Activated CD4-positive, alpha-beta T cell treated with anti-CD3 and anti-CD28 coated beads, Interleukin-2, amount 10 ng/mL, durations not matched to agents 24 days and 14 days (primary cell): ENCODE measurements around the gene FAM89B. TPM values are rescaled to one million over a fixed set of nuclear protein-coding genes. Genes with fewer than 3 reads are reported as not detected.
A peak's percentile ranks its signal among the peaks of the same experiment; 100 is the strongest.

Experiments used
- DNase-seq: peaks from one replicate; pipeline ENCODE4 v3.0.0; 2022
- H3K27ac Mint-ChIP-seq: one replicate; pipeline ENCODE4 v1.8.0; 2022; ENCODE audit warnings: mild to moderate bottlenecking, mixed read lengths
- H3K27me3 Mint-ChIP-seq: one replicate; pipeline ENCODE4 v1.8.0; 2022; ENCODE audit warnings: mixed read lengths
- H3K36me3 Mint-ChIP-seq: one replicate; pipeline ENCODE4 v1.8.0; 2022; ENCODE audit warnings: low read depth, mild to moderate bottlenecking, mixed read lengths
- H3K4me1 Mint-ChIP-seq: one replicate; pipeline ENCODE4 v1.8.0; 2021; ENCODE audit warnings: mixed read lengths
- H3K4me3 Mint-ChIP-seq: one replicate; pipeline ENCODE4 v1.8.0; 2022; ENCODE audit warnings: mild to moderate bottlenecking, moderate library complexity, mixed read lengths
- H3K9me3 Mint-ChIP-seq: one replicate; pipeline ENCODE4 v1.8.0; 2021; ENCODE audit warnings: mixed read lengths
- intact Hi-C: fragments of 100-400 bp; cut with micrococcal nuclease; formaldehyde crosslinking; loops from one replicate; pipeline ENCODE4 v1.15.1; 2023
- total RNA-seq: library from RNA; stranded (reverse); gene quantifications from 2 replicates; pipeline ENCODE4 v1.2.3, GENCODE V29; 2022

The FAM89B gene
- total RNA-seq, 1 donor from 2014 or later: 42.4 TPM

- Mint-ChIP-seq H3K4me3 (no peak overlapping the region), H3K27me3 (no peaks in the 10 kb centered on the region), H3K9me3 (no peaks in the 10 kb centered on the region), H3K27ac (no peak overlapping the region), H3K36me3 (peaks cover 35% of the 10 kb centered on the region), H3K4me1 (peaks cover 2% of the 10 kb centered on the region)
- DNase-seq: no peak
- intact Hi-C loops: no loop called here
Observed at GRCh38 chr11:65535102-65535501, 37.2 kb upstream of the FAM89B start.

GRCh38 chr11:65536412-65537295 lies 35.7 kb upstream of the FAM89B start:
- intact Hi-C loops: no loop called here
- H3K4me1 Mint-ChIP-seq: peaks cover 5% of the 10 kb centered on the region
- peaks cover 27% of the 10 kb centered on the region for H3K36me3 Mint-ChIP-seq
- no peaks in the 10 kb centered on the region for H3K27me3 Mint-ChIP-seq
- H3K4me3 Mint-ChIP-seq: no peak overlapping the region
- DNase-seq: no peak
- H3K27ac Mint-ChIP-seq: no peak overlapping the region
- no peaks in the 10 kb centered on the region for H3K9me3 Mint-ChIP-seq

GRCh38 chr11:65537296-65537597 lies 35.1 kb upstream of the FAM89B start:
- H3K27ac Mint-ChIP-seq: no peak overlapping the region
- H3K4me1 Mint-ChIP-seq: peaks cover 10% of the 10 kb centered on the region
- no peak for DNase-seq
- intact Hi-C loops: no loop called here
- no peaks in the 10 kb centered on the region for H3K9me3 Mint-ChIP-seq
- no peak overlapping the region for H3K4me3 Mint-ChIP-seq
- H3K36me3 Mint-ChIP-seq: peaks cover 30% of the 10 kb centered on the region
- no peaks in the 10 kb centered on the region for H3K27me3 Mint-ChIP-seq

GRCh38 chr11:65537620-65538231 lies 34.6 kb upstream of the FAM89B start:
- H3K4me3 Mint-ChIP-seq: no peak overlapping the region
- no peak overlapping the region for H3K27ac Mint-ChIP-seq
- H3K27me3 Mint-ChIP-seq: no peaks in the 10 kb centered on the region
- intact Hi-C loops: no loop called here
- H3K36me3 Mint-ChIP-seq: peaks cover 27% of the 10 kb centered on the region
- no peaks in the 10 kb centered on the region for H3K9me3 Mint-ChIP-seq
- peaks cover 10% of the 10 kb centered on the region for H3K4me1 Mint-ChIP-seq
- no peak for DNase-seq

GRCh38 chr11:65538232-65538914 lies 34.0 kb upstream of the FAM89B start:
- Mint-ChIP-seq H3K4me3 (peak overlapping the region; percentile 41), H3K27me3 (no peaks in the 10 kb centered on the region), H3K4me1 (peaks cover 10% of the 10 kb centered on the region), H3K9me3 (no peaks in the 10 kb centered on the region), H3K27ac (no peak overlapping the region), H3K36me3 (peaks cover 24% of the 10 kb centered on the region)
- intact Hi-C loops: no loop called here
- DNase-seq: no peak

- DNase-seq: no peak
- H3K9me3 Mint-ChIP-seq: no peaks in the 10 kb centered on the region
- intact Hi-C loops: no loop called here
- no peaks in the 10 kb centered on the region for H3K27me3 Mint-ChIP-seq
- H3K4me1 Mint-ChIP-seq: peaks cover 10% of the 10 kb centered on the region
- no peak overlapping the region for H3K27ac Mint-ChIP-seq
- no peak overlapping the region for H3K4me3 Mint-ChIP-seq
- peaks cover 28% of the 10 kb centered on the region for H3K36me3 Mint-ChIP-seq
Observed at GRCh38 chr11:65538915-65539743, 33.2 kb upstream of the FAM89B start.

GRCh38 chr11:65539744-65540289 lies 32.5 kb upstream of the FAM89B start:
- Mint-ChIP-seq H3K36me3 (peaks cover 27% of the 10 kb centered on the region), H3K4me3 (peak overlapping the region; percentile 85), H3K9me3 (no peaks in the 10 kb centered on the region), H3K4me1 (peaks cover 13% of the 10 kb centered on the region), H3K27me3 (no peaks in the 10 kb centered on the region), H3K27ac (peak overlapping the region; percentile 85)
- DNase-seq: no peak
- intact Hi-C loops: loop anchor here (1.0 to 2.0 kb wide), 6 partner anchors 16 to 75 kb away; partner anchors contain the start of genes LTBP3, MAP3K11, PCNX3 and ZNRD2

- Mint-ChIP-seq H3K27me3 (no peaks in the 10 kb centered on the region), H3K36me3 (peaks cover 28% of the 10 kb centered on the region), H3K9me3 (no peaks in the 10 kb centered on the region), H3K27ac (peak overlapping the region; percentile 85), H3K4me3 (peak overlapping the region; percentile 85), H3K4me1 (peaks cover 17% of the 10 kb centered on the region)
- intact Hi-C loops: loop anchor here (1.0 to 2.0 kb wide), 6 partner anchors 16 to 74 kb away; partner anchors contain the start of genes LTBP3, MAP3K11, PCNX3 and ZNRD2
- DNase-seq: peak; percentile 96
Observed at GRCh38 chr11:65540290-65541092, 31.8 kb upstream of the FAM89B start.

GRCh38 chr11:65541093-65541982 lies 31.0 kb upstream of the FAM89B start:
- Mint-ChIP-seq H3K4me3 (peak overlapping the region; percentile 85), H3K9me3 (no peaks in the 10 kb centered on the region), H3K27ac (peak overlapping the region; percentile 82), H3K36me3 (peaks cover 34% of the 10 kb centered on the region), H3K27me3 (no peaks in the 10 kb centered on the region), H3K4me1 (peaks cover 24% of the 10 kb centered on the region)
- DNase-seq: no peak
- intact Hi-C loops: loop anchor here (2.0 kb wide), 1 partner anchor 73 kb away; the partner anchor contains the start of genes MAP3K11 and PCNX3

- no peaks in the 10 kb centered on the region for H3K9me3 Mint-ChIP-seq
- intact Hi-C loops: no loop called here
- H3K27me3 Mint-ChIP-seq: no peaks in the 10 kb centered on the region
- peak overlapping the region; percentile 30 for H3K27ac Mint-ChIP-seq
- DNase-seq: no peak
- no peak overlapping the region for H3K4me3 Mint-ChIP-seq
- peaks cover 32% of the 10 kb centered on the region for H3K4me1 Mint-ChIP-seq
- H3K36me3 Mint-ChIP-seq: peaks cover 29% of the 10 kb centered on the region
Observed at GRCh38 chr11:65542738-65543390, 29.5 kb upstream of the FAM89B start.

GRCh38 chr11:65545853-65546216 lies 26.5 kb upstream of the FAM89B start:
- Mint-ChIP-seq H3K27me3 (no peaks in the 10 kb centered on the region), H3K36me3 (peaks cover 43% of the 10 kb centered on the region), H3K4me3 (peak overlapping the region; percentile 79), H3K4me1 (peaks cover 42% of the 10 kb centered on the region), H3K9me3 (no peaks in the 10 kb centered on the region), H3K27ac (peak overlapping the region; percentile 63)
- intact Hi-C loops: loop anchor here (1.0 kb wide), 2 partner anchors 11 to 24 kb away; partner anchors contain the start of gene ZNRD2
- no peak for DNase-seq
